GM23338 (cell line): ENCODE measurements around the gene NFATC3.

Experiments used
- CTCF ChIP-seq, 2 experiments: fragments of 200-600 bp in 1 of 2; sonication (generic) in 1 of 2; conservative IDR thresholded peaks; 2 replicates each; pipeline versions ENCODE4 v1.5.1 to v1.6.1; 2016 to 2017; ENCODE audit warnings: antibody characterized with exemption in 2 of 2, low read depth in 2 of 2, mild to moderate bottlenecking in 2 of 2, moderate library complexity in 1 of 2
- EZH2 ChIP-seq: fragments of 200-600 bp; sonication (generic); IDR thresholded peaks from one replicate; pipeline ENCODE4 v1.8.0; 2017; ENCODE audit warnings: antibody characterized with exemption, mild to moderate bottlenecking, low read depth; ENCODE audit not compliant: unreplicated experiment
- EZH2phosphoT487 ChIP-seq: fragments of 200-600 bp; sonication (generic); IDR thresholded peaks from one replicate; pipeline ENCODE4 v1.8.1; 2018; ENCODE audit warnings: antibody characterized with exemption; ENCODE audit not compliant: unreplicated experiment
- JUNB ChIP-seq: IDR thresholded peaks from one replicate; pipeline ENCODE4 v1.6.1; 2016; ENCODE audit warnings: antibody characterized with exemption; ENCODE audit not compliant: unreplicated experiment
- NANOG ChIP-seq: IDR thresholded peaks from 2 replicates; pipeline ENCODE4 v1.6.1; 2016; ENCODE audit warnings: antibody characterized with exemption, borderline replicate concordance
- POLR2AphosphoS5 ChIP-seq: IDR thresholded peaks from 2 replicates; pipeline ENCODE4 v1.6.1; 2016; ENCODE audit warnings: antibody characterized with exemption, low read depth
- REST ChIP-seq: IDR thresholded peaks from one replicate; pipeline ENCODE4 v1.6.1; 2018; ENCODE audit warnings: antibody characterized with exemption; ENCODE audit not compliant: unreplicated experiment

- no peak for TF ChIP-seq CTCF (conservative IDR thresholded peaks at IDR 0.05; ENCODE audit: low read depth in 2 of 2)
- TF ChIP-seq POLR2AphosphoS5: no peak
- no peak for TF ChIP-seq JUNB
- no peak for TF ChIP-seq EZH2
- TF ChIP-seq NANOG: no peak
- TF ChIP-seq REST: no peak
- TF ChIP-seq EZH2phosphoT487: no peak
These were observed 131.1 kb downstream of the NFATC3 start for GRCh38 chr16:68216240-68216639.
